NCI-H2029 (cell line): ENCODE data around the gene BORCS6.
A peak's percentile ranks its signal among the peaks of the same experiment; 100 is the strongest.

Experiments
- DNase-seq: peaks from one replicate; lab custom pipeline; 2025; lab: John Stamatoyannopoulos, UW

BORCS6 gene

GRCh38 chr17:8154608-8155155 lies 35.3 kb downstream of the BORCS6 start:
- no peak for DNase-seq

GRCh38 chr17:8153957-8154607 lies 35.9 kb downstream of the BORCS6 start:
- peak; percentile 69 for DNase-seq

- no peak for DNase-seq
Observed at GRCh38 chr17:8153525-8153956, 36.4 kb downstream of the BORCS6 start.

- DNase-seq: no peak
Observed at GRCh38 chr17:8153031-8153451, 36.9 kb downstream of the BORCS6 start.

GRCh38 chr17:8152112-8152775 lies 37.7 kb downstream of the BORCS6 start, which contains the start of gene PER1:
TSS of gene PER1 (minus strand) at chr17:8152404. CDS start at chr17:8150706, 1,698 bp downstream.
- peak; percentile 81 for DNase-seq

GRCh38 chr17:8151641-8152111 lies 38.3 kb downstream of the BORCS6 start:
- DNase-seq: peak; percentile 19

- peak; percentile 47 for DNase-seq
Observed at GRCh38 chr17:8151120-8151640, 38.8 kb downstream of the BORCS6 start.

- DNase-seq: no peak
Observed at GRCh38 chr17:8150194-8151119, 39.5 kb downstream of the BORCS6 start.

GRCh38 chr17:8149419-8150193 lies 40.4 kb downstream of the BORCS6 start:
- no peak for DNase-seq

GRCh38 chr17:8148560-8148959 lies 41.4 kb downstream of the BORCS6 start:
- DNase-seq: no peak

GRCh38 chr17:8147805-8148404 lies 42.1 kb downstream of the BORCS6 start:
- no peak for DNase-seq

- DNase-seq: no peak
Observed at GRCh38 chr17:8147141-8147804, 42.7 kb downstream of the BORCS6 start.

GRCh38 chr17:8146381-8147140 lies 43.4 kb downstream of the BORCS6 start:
- no peak for DNase-seq

- DNase-seq: no peak
Observed at GRCh38 chr17:8145811-8146210, 44.2 kb downstream of the BORCS6 start.

- no peak for DNase-seq
Observed at GRCh38 chr17:8144401-8145231, 45.4 kb downstream of the BORCS6 start.

GRCh38 chr17:8143581-8144400 lies 46.2 kb downstream of the BORCS6 start:
- no peak for DNase-seq

GRCh38 chr17:8142887-8143580 lies 46.9 kb downstream of the BORCS6 start:
- no peak for DNase-seq
